K562 (cell line): ENCODE data around the gene EYA2. TPM values are rescaled to one million over a fixed set of nuclear protein-coding genes. Genes with fewer than 3 reads are reported as not detected.
A peak's percentile ranks its signal among the peaks of the same experiment; 100 is the strongest.

Source experiments
- CBFA2T3 ChIP-seq: fragments of 450-650 bp; IDR thresholded peaks from 2 replicates; pipeline ENCODE4 v1.6.1; 2017
- FOXP4 ChIP-seq: sonication (generic); formaldehyde crosslinking; IDR thresholded peaks from 2 replicates; pipeline ENCODE4 v1.8.0; 2022; ENCODE audit warnings: mild to moderate bottlenecking, missing genetic modification reagents, borderline replicate concordance
- HCFC1 ChIP-seq: IDR thresholded peaks from 2 replicates; pipeline ENCODE4 v1.6.1; 2012; ENCODE audit warnings: low read depth, low read length, improper control_type of control experiment
- KLF16 ChIP-seq: IDR thresholded peaks from 2 replicates; pipeline ENCODE4 v1.6.1; 2016; ENCODE audit warnings: antibody characterized with exemption
- MCM5 ChIP-seq: fragments of 450-650 bp; IDR thresholded peaks from 2 replicates; pipeline ENCODE4 v1.6.1; 2016; ENCODE audit warnings: low read depth
- PTBP1 ChIP-seq: fragments of 200-400 bp; formaldehyde crosslinking; IDR thresholded peaks from 2 replicates; pipeline ENCODE4 v1.6.1; 2017; ENCODE audit warnings: low read depth, low read length
- RBM25 ChIP-seq: fragments of 200-400 bp; formaldehyde crosslinking; IDR thresholded peaks from 2 replicates; pipeline ENCODE4 v1.6.1; 2018; ENCODE audit warnings: low read length, low read depth, moderate library complexity; ENCODE audit not compliant: severe bottlenecking
- SPI1 ChIP-seq: IDR thresholded peaks from 2 replicates; pipeline ENCODE4 v1.6.1; 2011; ENCODE audit warnings: low read depth, low read length, control low read depth, borderline replicate concordance
- TCF3 ChIP-seq: sonication (generic); formaldehyde crosslinking; IDR thresholded peaks from 2 replicates; pipeline ENCODE4 v1.4.0; 2020; ENCODE audit warnings: mild to moderate bottlenecking, missing genetic modification reagents
- THRA ChIP-seq: fragments of 450-650 bp; IDR thresholded peaks from 2 replicates; pipeline ENCODE4 v1.6.1; 2017; ENCODE audit warnings: mild to moderate bottlenecking, moderate library complexity
- ZBTB26 ChIP-seq: fragments of 450-650 bp; formaldehyde crosslinking; IDR thresholded peaks from 2 replicates; pipeline ENCODE4 v1.4.0; 2022; ENCODE audit warnings: missing genetic modification characterization
- ZBTB5 ChIP-seq: fragments of 450-650 bp; IDR thresholded peaks from 2 replicates; pipeline ENCODE4 v1.6.1; 2017; ENCODE audit warnings: antibody characterized with exemption
- ZNF12 ChIP-seq: sonication (generic); formaldehyde crosslinking; IDR thresholded peaks from 2 replicates; pipeline ENCODE4 v1.4.0; 2020; ENCODE audit warnings: mild to moderate bottlenecking, missing genetic modification reagents
- ZNF444 ChIP-seq: fragments of 250-450 bp; sonication (Bioruptor Pico); IDR thresholded peaks from 2 replicates; pipeline ENCODE4 v1.4.0; 2020; ENCODE audit warnings: mild to moderate bottlenecking, moderate library complexity
- ZNF561 ChIP-seq: fragments of 450-650 bp; formaldehyde crosslinking; conservative IDR thresholded peaks from 2 replicates; pipeline ENCODE4 v1.4.0; 2020; ENCODE audit warnings: mild to moderate bottlenecking, moderate library complexity
- polyA plus RNA-seq, 8 experiments: library from polyadenylated mRNA; depleted of rRNA in 4 of 8; stranded (reverse) in 5 of 8; unstranded in 3 of 8; fragments of >200 nt; fragmentation: Nextera tagmentation in 2 of 8; fragmentation: Illumina TruSeq in 1 of 8; extraction: Ambion mirVana in 2 of 8; extraction: Trizol in 1 of 8; gene quantifications; 2 replicates each; pipeline versions ENCODE4 v1.2.1 to v1.2.3, GENCODE V29; 2011 to 2014; ENCODE audit warnings: inconsistent platforms in 1 of 8, missing spikeins in 1 of 8
- total RNA-seq, 7 experiments: library from RNA; depleted of rRNA in 6 of 7; stranded (reverse); fragments of >200 nt in 6 of 7; fragmentation: Illumina TruSeq in 2 of 7; extraction: Trizol in 2 of 7; gene quantifications; 2 replicates each; pipeline versions ENCODE4 v1.2.1 to v1.2.3, GENCODE V29; 2011 to 2021; ENCODE audit warnings: low replicate concordance in 1 of 7
- TF ChIP-seq, protein P1 (sequence below): fragments of 250-450 bp; sonication (Bioruptor Pico); IDR thresholded peaks from 2 replicates; pipeline ENCODE4 v1.5.0; 2022; ENCODE audit warnings: mild to moderate bottlenecking
- TF ChIP-seq, protein P2 (sequence below): fragments of 200-800 bp; sonication (Bioruptor generic); IDR thresholded peaks from 2 replicates; pipeline ENCODE4 v1.6.1; 2017; ENCODE audit warnings: missing genetic modification characterization, missing compliant biosample characterization

The EYA2 gene
- total and polyA plus RNA-seq, 9 of the 15 experiments (the other 6 are each of a cell fraction or from before 2014, with no cell fraction given): 0.03 TPM; not detected in 8

GRCh38 chr20:47202733-47203667 lies 308.4 kb downstream of the EYA2 start (continued):
- no peak for TF ChIP-seq ZNF561 (CRISPR knock-in tag)
- no peak for TF ChIP-seq ZNF444
- no peak for TF ChIP-seq KLF16
- TF ChIP-seq ZNF12 (CRISPR knock-in tag): peak; percentile 89
- TF ChIP-seq HCFC1: no peak
- no peak for TF ChIP-seq ZBTB5
- no peak for TF ChIP-seq PTBP1
- TF ChIP-seq, protein P1, sequence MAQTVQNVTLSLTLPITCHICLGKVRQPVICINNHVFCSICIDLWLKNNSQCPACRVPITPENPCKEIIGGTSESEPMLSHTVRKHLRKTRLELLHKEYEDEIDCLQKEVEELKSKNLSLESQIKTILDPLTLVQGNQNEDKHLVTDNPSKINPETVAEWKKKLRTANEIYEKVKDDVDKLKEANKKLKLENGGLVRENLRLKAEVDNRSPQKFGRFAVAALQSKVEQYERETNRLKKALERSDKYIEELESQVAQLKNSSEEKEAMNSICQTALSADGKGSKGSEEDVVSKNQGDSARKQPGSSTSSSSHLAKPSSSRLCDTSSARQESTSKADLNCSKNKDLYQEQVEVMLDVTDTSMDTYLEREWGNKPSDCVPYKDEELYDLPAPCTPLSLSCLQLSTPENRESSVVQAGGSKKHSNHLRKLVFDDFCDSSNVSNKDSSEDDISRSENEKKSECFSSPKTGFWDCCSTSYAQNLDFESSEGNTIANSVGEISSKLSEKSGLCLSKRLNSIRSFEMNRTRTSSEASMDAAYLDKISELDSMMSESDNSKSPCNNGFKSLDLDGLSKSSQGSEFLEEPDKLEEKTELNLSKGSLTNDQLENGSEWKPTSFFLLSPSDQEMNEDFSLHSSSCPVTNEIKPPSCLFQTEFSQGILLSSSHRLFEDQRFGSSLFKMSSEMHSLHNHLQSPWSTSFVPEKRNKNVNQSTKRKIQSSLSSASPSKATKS (CRISPR knock-in tag): no peak
- TF ChIP-seq, protein P2, sequence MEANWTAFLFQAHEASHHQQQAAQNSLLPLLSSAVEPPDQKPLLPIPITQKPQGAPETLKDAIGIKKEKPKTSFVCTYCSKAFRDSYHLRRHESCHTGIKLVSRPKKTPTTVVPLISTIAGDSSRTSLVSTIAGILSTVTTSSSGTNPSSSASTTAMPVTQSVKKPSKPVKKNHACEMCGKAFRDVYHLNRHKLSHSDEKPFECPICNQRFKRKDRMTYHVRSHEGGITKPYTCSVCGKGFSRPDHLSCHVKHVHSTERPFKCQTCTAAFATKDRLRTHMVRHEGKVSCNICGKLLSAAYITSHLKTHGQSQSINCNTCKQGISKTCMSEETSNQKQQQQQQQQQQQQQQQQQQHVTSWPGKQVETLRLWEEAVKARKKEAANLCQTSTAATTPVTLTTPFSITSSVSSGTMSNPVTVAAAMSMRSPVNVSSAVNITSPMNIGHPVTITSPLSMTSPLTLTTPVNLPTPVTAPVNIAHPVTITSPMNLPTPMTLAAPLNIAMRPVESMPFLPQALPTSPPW: peak; percentile 28; the same call in 1 of the 2 replicates
- TF ChIP-seq THRA: no peak
- TF ChIP-seq ZBTB26 (CRISPR knock-in tag): no peak
- TF ChIP-seq SPI1: peak; percentile 79
- no peak for TF ChIP-seq TCF3
- TF ChIP-seq MCM5: no peak
- TF ChIP-seq CBFA2T3: peak; percentile 29; the same call in 1 of the 2 replicates
- no peak for TF ChIP-seq RBM25
- no peak for TF ChIP-seq FOXP4 (CRISPR knock-in tag)
